RWPE2 (cell line): ENCODE data around the gene APOL1.

ENCODE experiments used
- ATAC-seq: fragments of 200-7000 bp; cut with Tn5 transposase; 3 replicates; pipeline ENCODE4 v1.9.1; 2021; ENCODE audit warnings: low read depth
- DNase-seq: peaks from one replicate; pipeline ENCODE4 v3.0.0-alpha.2; 2020; ENCODE audit warnings: low spot score
- H3K27ac ChIP-seq: fragments of 450-650 bp; 2 replicates; pipeline ENCODE4 v1.5.1; 2017; ENCODE audit warnings: mild to moderate bottlenecking; ENCODE audit not compliant: poor library complexity, severe bottlenecking
- H3K27me3 ChIP-seq: fragments of 250-450 bp; sonication (Bioruptor Pico); 2 replicates; pipeline ENCODE4 v1.5.1; 2021; ENCODE audit warnings: mild to moderate bottlenecking, moderate library complexity; ENCODE audit not compliant: insufficient read depth, poor library complexity, severe bottlenecking
- H3K36me3 ChIP-seq: fragments of 250-450 bp; sonication (Bioruptor Pico); 2 replicates; pipeline ENCODE4 v1.5.1; 2020; ENCODE audit warnings: low read depth, mild to moderate bottlenecking, moderate library complexity
- H3K4me1 ChIP-seq: fragments of 250-450 bp; sonication (Bioruptor Pico); 2 replicates; pipeline ENCODE4 v1.5.1; 2021; ENCODE audit warnings: mild to moderate bottlenecking, moderate library complexity; ENCODE audit not compliant: insufficient read depth, poor library complexity, severe bottlenecking
- H3K4me3 ChIP-seq: fragments of 250-450 bp; sonication (Bioruptor Pico); 2 replicates; pipeline ENCODE4 v1.5.1; 2021; ENCODE audit warnings: mild to moderate bottlenecking, moderate library complexity; ENCODE audit not compliant: severe bottlenecking
- H3K9me3 ChIP-seq: fragments of 250-450 bp; sonication (Bioruptor Pico); 2 replicates; pipeline ENCODE4 v1.5.1; 2021; ENCODE audit warnings: mild to moderate bottlenecking, moderate library complexity; ENCODE audit not compliant: severe bottlenecking
- CTCF ChIP-seq: fragments of 450-650 bp; IDR thresholded peaks from one replicate; pipeline ENCODE4 v1.5.1; 2017; ENCODE audit warnings: mild to moderate bottlenecking, moderate library complexity; ENCODE audit not compliant: poor library complexity, severe bottlenecking

The APOL1 gene

DNA sequence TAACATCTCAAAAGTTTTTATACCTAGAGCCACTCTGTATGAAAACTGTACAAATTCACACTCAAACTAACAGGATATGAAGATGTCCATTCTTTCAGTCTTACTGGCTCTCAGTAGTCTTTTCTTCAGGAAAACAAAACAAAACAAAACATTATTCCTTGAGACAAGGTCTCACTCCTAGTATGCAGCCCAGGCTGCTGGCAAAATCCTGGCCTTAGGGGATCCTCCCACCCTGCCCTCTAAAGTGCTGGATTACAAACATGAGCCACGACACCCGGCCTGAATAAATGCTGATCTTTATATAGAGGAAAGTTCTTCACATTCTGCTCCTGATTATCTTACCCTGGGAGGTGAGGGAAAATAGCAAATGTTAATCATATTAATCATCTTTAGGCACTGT, 18.7 kb upstream of the APOL1 start:
- TF ChIP-seq CTCF, result no peak
- Histone ChIP-seq H3K36me3 (peaks cover 35% of the 10 kb centered on the region), H3K27ac (no peak overlapping the region), H3K27me3 (no peaks in the 10 kb centered on the region), H3K4me1 (no peaks in the 10 kb centered on the region), H3K4me3 (no peak overlapping the region), H3K9me3 (no peaks in the 10 kb centered on the region)
- DNase-seq, result no peak
- ATAC-seq, result no peak

DNA sequence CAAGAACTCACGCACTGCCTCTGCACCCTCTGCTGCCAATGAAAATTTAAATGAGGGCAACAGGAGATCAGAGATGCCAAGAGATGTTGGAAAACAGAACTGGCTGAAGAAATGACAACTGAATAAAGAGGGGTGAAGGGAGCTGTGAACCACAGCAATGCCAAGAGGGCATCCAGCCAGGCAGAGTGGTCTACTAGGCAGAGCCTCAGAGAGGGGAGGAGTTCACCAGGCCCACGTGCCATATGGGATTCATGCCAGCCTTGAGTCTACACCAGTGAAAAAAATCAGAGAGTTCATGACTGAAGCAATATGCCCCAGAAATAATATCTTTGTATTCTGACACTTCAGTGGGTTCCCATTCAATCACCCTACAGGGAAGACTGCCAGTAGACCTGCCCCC, 18.0 kb upstream of the APOL1 start:
- TF ChIP-seq CTCF, result no peak
- DNase-seq (no peak), ATAC-seq (no peak)
- Histone ChIP-seq H3K27me3 (no peaks in the 10 kb centered on the region), H3K4me1 (no peaks in the 10 kb centered on the region), H3K4me3 (no peak overlapping the region), H3K9me3 (no peaks in the 10 kb centered on the region), H3K36me3 (peaks cover 35% of the 10 kb centered on the region), H3K27ac (no peak overlapping the region)

DNA sequence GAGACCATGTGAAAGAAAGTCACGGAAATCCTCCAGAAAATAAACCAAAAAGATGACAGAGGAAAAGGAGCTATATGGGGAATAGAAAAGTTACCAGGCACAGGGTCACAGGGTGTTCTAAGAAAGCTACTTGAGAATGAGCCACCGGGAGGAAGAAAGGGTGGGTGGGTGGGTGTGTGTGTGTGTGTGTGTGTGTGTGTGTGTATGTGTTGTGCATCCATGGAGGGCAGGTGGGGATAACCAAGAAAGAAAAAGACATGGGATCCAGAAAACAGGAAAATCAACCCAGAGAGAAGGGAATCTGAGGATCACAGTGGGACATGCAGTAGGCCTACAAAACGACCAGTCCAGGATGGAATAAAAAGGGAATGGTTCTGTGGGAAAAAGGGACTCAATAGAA, 17.3 kb upstream of the APOL1 start:
- TF ChIP-seq CTCF, result no peak
- ATAC-seq (no peak), DNase-seq (no peak)
- Histone ChIP-seq H3K36me3 (peaks cover 32% of the 10 kb centered on the region), H3K27me3 (no peaks in the 10 kb centered on the region), H3K9me3 (no peaks in the 10 kb centered on the region), H3K4me3 (no peak overlapping the region), H3K4me1 (no peaks in the 10 kb centered on the region), H3K27ac (no peak overlapping the region)

GRCh38 chr22:36236388-36237319, 16.3 kb upstream of the APOL1 start:
- no peak overlapping the region for H3K27ac ChIP-seq

More at GRCh38 chr22:36236388-36237319, 16.3 kb upstream of the APOL1 start:
- peaks cover 21% of the 10 kb centered on the region for H3K36me3 ChIP-seq
- no peaks in the 10 kb centered on the region for H3K4me1 ChIP-seq
- no peaks in the 10 kb centered on the region for H3K27me3 ChIP-seq
- ATAC-seq, result no peak
- TF ChIP-seq CTCF, result no peak
- H3K9me3 ChIP-seq, result no peaks in the 10 kb centered on the region
- no peak overlapping the region for H3K4me3 ChIP-seq
- DNase-seq, result no peak
